NB4 (cell line): Measurements from ENCODE around the gene MIER1.
"Not testable (repeated sequence)": the region's sequence is repeated elsewhere in the genome, so short reads cannot be mapped to it uniquely, and the experiment has no call there.

Experiments
- DNase-seq: peaks from one replicate; pipeline ENCODE4 v3.0.0; 2010; ENCODE audit warnings: low read depth
- H3K4me3 ChIP-seq: one replicate; pipeline ENCODE4 v1.5.1; 2011; ENCODE audit warnings: mild to moderate bottlenecking, low read depth, low read length, moderate library complexity
- MYC ChIP-seq: IDR thresholded peaks from 2 replicates; pipeline ENCODE4 v1.6.1; 2011; ENCODE audit warnings: low read depth, low read length
- POLR2A ChIP-seq: IDR thresholded peaks from 2 replicates; pipeline ENCODE4 v1.6.1; 2011; ENCODE audit warnings: mild to moderate bottlenecking; ENCODE audit not compliant: insufficient read length; ENCODE audit errors: extremely low read depth
- TF ChIP-seq, protein P1 (sequence below): IDR thresholded peaks from one replicate; pipeline ENCODE4 v1.5.1; 2012; ENCODE audit warnings: low read depth, low read length
- TF ChIP-seq, protein P2 (sequence below): IDR thresholded peaks from 2 replicates; pipeline ENCODE4 v1.6.1; 2011; ENCODE audit warnings: low read depth, low read length

Gene MIER1

GRCh38 chr1:66944330-66945274 is 19.8 kb downstream of the MIER1 start:
- no peak overlapping the region for H3K4me3 ChIP-seq
- TF ChIP-seq, protein P1, sequence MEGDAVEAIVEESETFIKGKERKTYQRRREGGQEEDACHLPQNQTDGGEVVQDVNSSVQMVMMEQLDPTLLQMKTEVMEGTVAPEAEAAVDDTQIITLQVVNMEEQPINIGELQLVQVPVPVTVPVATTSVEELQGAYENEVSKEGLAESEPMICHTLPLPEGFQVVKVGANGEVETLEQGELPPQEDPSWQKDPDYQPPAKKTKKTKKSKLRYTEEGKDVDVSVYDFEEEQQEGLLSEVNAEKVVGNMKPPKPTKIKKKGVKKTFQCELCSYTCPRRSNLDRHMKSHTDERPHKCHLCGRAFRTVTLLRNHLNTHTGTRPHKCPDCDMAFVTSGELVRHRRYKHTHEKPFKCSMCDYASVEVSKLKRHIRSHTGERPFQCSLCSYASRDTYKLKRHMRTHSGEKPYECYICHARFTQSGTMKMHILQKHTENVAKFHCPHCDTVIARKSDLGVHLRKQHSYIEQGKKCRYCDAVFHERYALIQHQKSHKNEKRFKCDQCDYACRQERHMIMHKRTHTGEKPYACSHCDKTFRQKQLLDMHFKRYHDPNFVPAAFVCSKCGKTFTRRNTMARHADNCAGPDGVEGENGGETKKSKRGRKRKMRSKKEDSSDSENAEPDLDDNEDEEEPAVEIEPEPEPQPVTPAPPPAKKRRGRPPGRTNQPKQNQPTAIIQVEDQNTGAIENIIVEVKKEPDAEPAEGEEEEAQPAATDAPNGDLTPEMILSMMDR: no peak
- TF ChIP-seq, protein P2, sequence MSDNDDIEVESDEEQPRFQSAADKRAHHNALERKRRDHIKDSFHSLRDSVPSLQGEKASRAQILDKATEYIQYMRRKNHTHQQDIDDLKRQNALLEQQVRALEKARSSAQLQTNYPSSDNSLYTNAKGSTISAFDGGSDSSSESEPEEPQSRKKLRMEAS: no peak
- TF ChIP-seq POLR2A: no peak
- no peak for TF ChIP-seq MYC
- no peak for DNase-seq

DNA sequence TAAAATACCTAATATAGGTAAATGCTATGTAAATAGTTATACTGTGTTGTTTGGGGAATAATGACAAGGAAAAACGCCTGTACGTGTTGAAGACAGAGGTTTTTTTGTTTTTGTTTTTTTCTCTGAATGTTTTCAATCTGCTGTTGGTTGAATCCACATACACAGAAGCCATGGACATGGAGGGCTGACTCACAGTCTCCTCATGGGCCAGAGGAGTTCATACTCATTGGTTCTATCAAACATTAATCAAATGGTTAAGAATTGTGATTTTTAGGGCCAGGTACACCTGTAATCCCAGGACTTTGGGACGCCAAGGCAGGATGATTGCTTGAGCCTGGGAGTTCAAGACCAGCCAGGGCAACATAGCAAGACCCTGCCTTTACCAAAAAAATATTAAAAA is 20.5 kb downstream of the MIER1 start:
- TF ChIP-seq, protein P1: no peak
- TF ChIP-seq, protein P2: no peak
- TF ChIP-seq MYC: no peak
- no peak for TF ChIP-seq POLR2A
- DNase-seq: no peak
- H3K4me3 ChIP-seq: no peak overlapping the region

GRCh38 chr1:66947267-66947666 is 22.5 kb downstream of the MIER1 start:
- no peak for DNase-seq
- no peak for TF ChIP-seq MYC
- TF ChIP-seq, protein P2: no peak
- TF ChIP-seq, protein P1: no peak
- no peak for TF ChIP-seq POLR2A
- no peak overlapping the region for H3K4me3 ChIP-seq

- no peak for DNase-seq
- TF ChIP-seq, protein P2: no peak
- TF ChIP-seq POLR2A: no peak
These were observed 26.7 kb downstream of the MIER1 start for GRCh38 chr1:66951513-66951912.

DNA sequence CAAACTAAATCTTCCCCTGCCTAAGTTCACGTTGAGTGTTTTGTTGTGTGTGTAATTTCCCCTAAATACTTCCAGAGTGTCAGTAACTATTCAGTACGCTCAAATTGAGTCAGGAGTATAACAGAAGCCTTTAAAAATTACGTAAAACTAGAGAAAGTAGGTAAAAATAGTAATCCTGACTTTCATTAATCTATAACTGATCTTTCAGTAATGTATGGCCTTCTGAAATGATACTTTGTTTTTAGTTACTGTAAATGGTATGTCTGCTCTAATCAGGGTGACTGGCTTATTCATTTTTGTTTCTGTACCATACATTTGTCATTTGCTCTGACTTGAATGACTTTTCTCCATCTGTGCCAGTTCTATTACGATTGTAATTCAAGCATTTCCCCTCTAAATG is 29.4 kb downstream of the MIER1 start:
- TF ChIP-seq MYC (no peak), POLR2A (no peak)
- TF ChIP-seq, protein P1: no peak
- TF ChIP-seq, protein P2: no peak
- DNase-seq: no peak
- H3K4me3 ChIP-seq: no peak overlapping the region

More at GRCh38 chr1:66951513-66951912, 26.7 kb downstream of the MIER1 start:
- no peak overlapping the region for H3K4me3 ChIP-seq

- DNase-seq: no peak
- H3K4me3 ChIP-seq: no peak overlapping the region
- TF ChIP-seq, protein P1: no peak
- TF ChIP-seq, protein P2: no peak
- TF ChIP-seq MYC: no peak
- no peak for TF ChIP-seq POLR2A
These were observed 33.1 kb downstream of the MIER1 start for GRCh38 chr1:66957938-66958337.

DNA sequence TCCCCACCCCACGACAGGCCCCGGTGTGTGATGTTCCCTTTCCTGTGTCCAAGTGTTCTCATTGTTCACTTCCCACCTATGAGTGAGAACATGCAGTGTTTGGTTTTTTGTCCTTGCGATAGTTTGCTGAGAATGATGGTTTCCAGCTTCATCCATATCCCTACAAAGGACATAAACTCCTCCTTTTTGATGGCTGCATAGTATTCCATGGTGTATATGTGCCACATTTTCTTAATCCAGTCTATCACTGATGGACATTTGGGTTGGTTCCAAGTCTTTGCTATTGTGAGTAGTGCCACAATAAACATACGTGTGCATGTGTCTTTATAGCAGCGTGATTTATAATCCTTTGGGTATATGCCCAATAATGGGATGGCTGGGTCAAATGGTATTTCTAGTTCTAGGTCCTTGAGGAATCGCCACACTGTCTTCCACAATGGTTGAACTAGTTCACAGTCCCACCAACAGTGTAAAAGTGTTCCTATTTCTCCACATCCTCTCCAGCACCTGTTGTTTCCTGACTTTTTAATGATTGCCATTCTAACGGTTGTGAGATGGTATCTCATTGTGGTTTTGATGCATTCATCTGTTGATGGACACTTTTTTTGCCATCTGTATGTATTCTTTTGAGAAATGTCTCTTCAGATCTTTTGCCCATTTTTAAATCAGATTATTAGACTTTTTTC is 41.5 kb downstream of the MIER1 start:
- not testable (repeated sequence) for H3K4me3 ChIP-seq, DNase-seq
